Neural cell (in vitro differentiated cells): ENCODE results near the gene ACTN1. TPM values are rescaled to one million over a fixed set of nuclear protein-coding genes. Genes with fewer than 3 reads are reported as not detected.

Experiments used
- H2AFZ ChIP-seq: fragments of 200-600, 300-800 bp; sonication (generic), shearing (Covaris generic); 2 replicates; pipeline ENCODE4 v1.6.0; 2014; ENCODE audit warnings: low read depth, mild to moderate bottlenecking, antibody characterized with exemption, low read length, moderate library complexity
- H3F3A ChIP-seq: fragments of 200-600 bp; shearing (Covaris generic); 2 replicates; pipeline ENCODE4 v1.6.1; 2016; ENCODE audit warnings: mild to moderate bottlenecking, moderate library complexity, mixed read lengths, antibody characterized with exemption, low read length; ENCODE audit not compliant: insufficient read depth, poor library complexity, severe bottlenecking
- H3K27ac ChIP-seq: fragments of 200-600, 300-800 bp; sonication (generic), shearing (Covaris generic); 2 replicates; pipeline ENCODE4 v1.5.1; 2014; ENCODE audit warnings: mild to moderate bottlenecking, low read length, moderate library complexity
- H3K27me3 ChIP-seq: fragments of 300-800, 200-600 bp; sonication (generic), shearing (Covaris generic); 2 replicates; pipeline ENCODE4 v1.6.0; 2014; ENCODE audit warnings: mild to moderate bottlenecking, low read depth, low read length, moderate library complexity; ENCODE audit not compliant: insufficient read depth
- H3K36me3 ChIP-seq: fragments of 300-800, 200-600 bp; sonication (generic), shearing (Covaris generic); 2 replicates; pipeline ENCODE4 v1.5.1; 2014; ENCODE audit warnings: mild to moderate bottlenecking, antibody characterized with exemption, low read length, moderate library complexity; ENCODE audit not compliant: insufficient read depth
- H3K4me2 ChIP-seq: fragments of 300-800, 200-600 bp; sonication (generic), shearing (Covaris generic); 2 replicates; pipeline ENCODE4 v1.6.0; 2014; ENCODE audit warnings: mild to moderate bottlenecking, low read length
- H3K4me3 ChIP-seq: fragments of 300-800, 200-600 bp; sonication (generic), shearing (Covaris generic); 2 replicates; pipeline ENCODE4 v1.5.1; 2014; ENCODE audit warnings: mild to moderate bottlenecking, low read length, moderate library complexity
- H3K79me2 ChIP-seq: fragments of 200-600 bp; shearing (Covaris generic); replicated peaks from 2 replicates; pipeline ENCODE4 v1.6.0; 2014; ENCODE audit warnings: mild to moderate bottlenecking, low read length, moderate library complexity; ENCODE audit not compliant: insufficient read depth
- H3K9ac ChIP-seq: fragments of 300-800, 200-600 bp; sonication (generic), shearing (Covaris generic); 2 replicates; pipeline ENCODE4 v1.6.1; 2016; ENCODE audit warnings: mild to moderate bottlenecking, low read length, mixed read lengths
- H3K9me2 ChIP-seq: fragments of 200-600 bp; shearing (Covaris generic); 2 replicates; pipeline ENCODE4 v1.6.1; 2016; ENCODE audit warnings: mild to moderate bottlenecking, low read length, mixed read lengths; ENCODE audit not compliant: insufficient read depth
- H3K9me3 ChIP-seq: fragments of 200-600, 300-800 bp; sonication (generic), shearing (Covaris generic); 2 replicates; pipeline ENCODE4 v1.6.1; 2016; ENCODE audit warnings: mild to moderate bottlenecking, mixed run types, low read length, moderate library complexity, mixed read lengths
- H4K20me1 ChIP-seq: fragments of 200-600 bp; shearing (Covaris generic); 2 replicates; pipeline ENCODE4 v1.6.1; 2016; ENCODE audit warnings: mild to moderate bottlenecking, mixed run types; ENCODE audit not compliant: insufficient read depth
- EP300 ChIP-seq: fragments of 450-650 bp; conservative IDR thresholded peaks from 2 replicates; pipeline ENCODE4 v1.6.1; 2014; ENCODE audit warnings: antibody characterized with exemption, mild to moderate bottlenecking, moderate library complexity; ENCODE audit not compliant: poor library complexity, severe bottlenecking
- EZH2 ChIP-seq: fragments of 200-600, 300-800 bp; shearing (Covaris generic), sonication (generic); IDR thresholded peaks from 2 replicates; pipeline ENCODE4 v1.6.1; 2014; ENCODE audit warnings: antibody characterized with exemption, low read length, borderline replicate concordance, mild to moderate bottlenecking; ENCODE audit not compliant: insufficient read depth, poor library complexity, severe bottlenecking
- MXI1 ChIP-seq: fragments of 450-650 bp; conservative IDR thresholded peaks from 2 replicates; pipeline ENCODE4 v1.6.1; 2014; ENCODE audit warnings: antibody characterized with exemption, mild to moderate bottlenecking; ENCODE audit not compliant: poor library complexity, severe bottlenecking
- POLR2AphosphoS5 ChIP-seq: IDR thresholded peaks from 2 replicates; pipeline ENCODE4 v1.6.1; 2012
- RAD21 ChIP-seq: fragments of 450-650 bp; conservative IDR thresholded peaks from 2 replicates; pipeline ENCODE4 v1.6.1; 2014; ENCODE audit warnings: antibody characterized with exemption, mild to moderate bottlenecking, moderate library complexity
- SMC3 ChIP-seq: fragments of 450-650 bp; conservative IDR thresholded peaks from 2 replicates; pipeline ENCODE4 v1.6.1; 2014; ENCODE audit warnings: antibody characterized with exemption, mild to moderate bottlenecking, moderate library complexity; ENCODE audit not compliant: poor library complexity
- TAF1 ChIP-seq: IDR thresholded peaks from 2 replicates; pipeline ENCODE4 v1.6.1; 2012; ENCODE audit warnings: low read depth
- polyA plus RNA-seq: library from polyadenylated mRNA; depleted of rRNA; stranded (reverse); fragments of >200 nt; gene quantifications from 2 replicates; pipeline ENCODE4 v1.2.3, GENCODE V29; 2014
- TF ChIP-seq, protein P1 (sequence below): fragments of 450-650 bp; IDR thresholded peaks from 2 replicates; pipeline ENCODE4 v1.5.1; 2014; ENCODE audit warnings: antibody characterized with exemption, mild to moderate bottlenecking, moderate library complexity; ENCODE audit not compliant: poor library complexity, severe bottlenecking
- TF ChIP-seq, protein P2 (sequence below): IDR thresholded peaks from 2 replicates; pipeline ENCODE4 v1.6.1; 2012; ENCODE audit warnings: borderline replicate concordance

Gene ACTN1
- polyA plus RNA-seq, 1 donor from 2014 or later, result 10.8 TPM

DNA sequence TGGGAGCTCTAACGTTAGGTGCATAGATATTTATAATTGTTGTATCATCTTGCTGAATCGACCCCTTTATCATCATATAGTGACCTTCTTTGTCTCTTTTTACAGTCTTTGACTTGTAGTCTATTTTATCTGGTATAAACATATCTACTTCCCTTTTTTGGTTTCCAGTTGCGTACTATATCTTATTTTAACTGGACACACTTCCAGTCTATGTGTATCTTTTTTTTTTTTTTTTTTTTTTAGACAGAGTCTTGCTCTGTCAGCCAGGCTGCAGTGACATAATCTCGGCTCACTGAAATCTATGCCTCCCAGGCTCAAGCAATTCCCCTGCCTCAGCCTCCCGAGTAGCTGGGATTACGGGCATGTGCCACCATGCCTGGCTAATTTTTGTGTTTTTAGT, 144.3 kb downstream of the ACTN1 start:
- Histone ChIP-seq H3K27ac (no peak overlapping the region), H3K36me3 (no peaks in the 10 kb centered on the region), H3K4me3 (no peak overlapping the region), H3K9me3 (no peaks in the 10 kb centered on the region), H2AFZ (no peak overlapping the region), H3F3A (no peaks in the 10 kb centered on the region), H4K20me1 (no peaks in the 10 kb centered on the region), H3K4me2 (no peak overlapping the region), H3K79me2 (no peaks in the 10 kb centered on the region), H3K9ac (no peak overlapping the region), H3K9me2 (no peaks in the 10 kb centered on the region), H3K27me3 (no peaks in the 10 kb centered on the region)
- TF ChIP-seq TAF1 (no peak), EZH2 (no peak), RAD21 (no peak), MXI1 (no peak), POLR2AphosphoS5 (no peak), EP300 (no peak), SMC3 (no peak)
- TF ChIP-seq, protein P1, sequence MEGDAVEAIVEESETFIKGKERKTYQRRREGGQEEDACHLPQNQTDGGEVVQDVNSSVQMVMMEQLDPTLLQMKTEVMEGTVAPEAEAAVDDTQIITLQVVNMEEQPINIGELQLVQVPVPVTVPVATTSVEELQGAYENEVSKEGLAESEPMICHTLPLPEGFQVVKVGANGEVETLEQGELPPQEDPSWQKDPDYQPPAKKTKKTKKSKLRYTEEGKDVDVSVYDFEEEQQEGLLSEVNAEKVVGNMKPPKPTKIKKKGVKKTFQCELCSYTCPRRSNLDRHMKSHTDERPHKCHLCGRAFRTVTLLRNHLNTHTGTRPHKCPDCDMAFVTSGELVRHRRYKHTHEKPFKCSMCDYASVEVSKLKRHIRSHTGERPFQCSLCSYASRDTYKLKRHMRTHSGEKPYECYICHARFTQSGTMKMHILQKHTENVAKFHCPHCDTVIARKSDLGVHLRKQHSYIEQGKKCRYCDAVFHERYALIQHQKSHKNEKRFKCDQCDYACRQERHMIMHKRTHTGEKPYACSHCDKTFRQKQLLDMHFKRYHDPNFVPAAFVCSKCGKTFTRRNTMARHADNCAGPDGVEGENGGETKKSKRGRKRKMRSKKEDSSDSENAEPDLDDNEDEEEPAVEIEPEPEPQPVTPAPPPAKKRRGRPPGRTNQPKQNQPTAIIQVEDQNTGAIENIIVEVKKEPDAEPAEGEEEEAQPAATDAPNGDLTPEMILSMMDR, result no peak
- TF ChIP-seq, protein P2, sequence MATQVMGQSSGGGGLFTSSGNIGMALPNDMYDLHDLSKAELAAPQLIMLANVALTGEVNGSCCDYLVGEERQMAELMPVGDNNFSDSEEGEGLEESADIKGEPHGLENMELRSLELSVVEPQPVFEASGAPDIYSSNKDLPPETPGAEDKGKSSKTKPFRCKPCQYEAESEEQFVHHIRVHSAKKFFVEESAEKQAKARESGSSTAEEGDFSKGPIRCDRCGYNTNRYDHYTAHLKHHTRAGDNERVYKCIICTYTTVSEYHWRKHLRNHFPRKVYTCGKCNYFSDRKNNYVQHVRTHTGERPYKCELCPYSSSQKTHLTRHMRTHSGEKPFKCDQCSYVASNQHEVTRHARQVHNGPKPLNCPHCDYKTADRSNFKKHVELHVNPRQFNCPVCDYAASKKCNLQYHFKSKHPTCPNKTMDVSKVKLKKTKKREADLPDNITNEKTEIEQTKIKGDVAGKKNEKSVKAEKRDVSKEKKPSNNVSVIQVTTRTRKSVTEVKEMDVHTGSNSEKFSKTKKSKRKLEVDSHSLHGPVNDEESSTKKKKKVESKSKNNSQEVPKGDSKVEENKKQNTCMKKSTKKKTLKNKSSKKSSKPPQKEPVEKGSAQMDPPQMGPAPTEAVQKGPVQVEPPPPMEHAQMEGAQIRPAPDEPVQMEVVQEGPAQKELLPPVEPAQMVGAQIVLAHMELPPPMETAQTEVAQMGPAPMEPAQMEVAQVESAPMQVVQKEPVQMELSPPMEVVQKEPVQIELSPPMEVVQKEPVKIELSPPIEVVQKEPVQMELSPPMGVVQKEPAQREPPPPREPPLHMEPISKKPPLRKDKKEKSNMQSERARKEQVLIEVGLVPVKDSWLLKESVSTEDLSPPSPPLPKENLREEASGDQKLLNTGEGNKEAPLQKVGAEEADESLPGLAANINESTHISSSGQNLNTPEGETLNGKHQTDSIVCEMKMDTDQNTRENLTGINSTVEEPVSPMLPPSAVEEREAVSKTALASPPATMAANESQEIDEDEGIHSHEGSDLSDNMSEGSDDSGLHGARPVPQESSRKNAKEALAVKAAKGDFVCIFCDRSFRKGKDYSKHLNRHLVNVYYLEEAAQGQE, result no peak

DNA sequence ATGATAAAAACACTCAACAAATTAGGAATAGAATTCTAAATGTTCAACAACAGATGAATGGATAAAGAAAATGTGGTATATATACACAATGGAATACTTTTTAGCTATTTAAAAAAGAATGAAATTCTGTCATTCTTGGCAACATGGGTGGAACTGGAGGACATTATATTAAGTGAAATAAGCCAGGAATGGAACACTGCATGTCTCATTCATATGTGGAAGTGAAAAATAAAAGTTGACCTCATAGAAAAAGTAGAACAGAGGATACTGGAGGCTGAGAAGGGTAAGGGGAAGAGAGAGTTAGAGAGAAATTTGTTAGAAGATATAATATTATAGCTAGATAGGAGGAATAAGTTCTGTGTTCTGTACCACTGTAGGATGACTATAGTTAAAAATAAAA, 150.4 kb downstream of the ACTN1 start:
- H3K9me2 ChIP-seq, result no peaks in the 10 kb centered on the region
- TF ChIP-seq, protein P2, result no peak
- TF ChIP-seq SMC3 (no peak), RAD21 (no peak), TAF1 (no peak), EZH2 (no peak), EP300 (no peak), MXI1 (no peak), POLR2AphosphoS5 (no peak)
- TF ChIP-seq, protein P1, result no peak

More for the DNA sequence above, 150.4 kb downstream of the ACTN1 start:
- no peaks in the 10 kb centered on the region for H4K20me1 ChIP-seq
- no peaks in the 10 kb centered on the region for H3K9me3 ChIP-seq
- H3F3A ChIP-seq, result no peaks in the 10 kb centered on the region
- no peak overlapping the region for H3K4me2 ChIP-seq
- no peak overlapping the region for H2AFZ ChIP-seq
- no peak overlapping the region for H3K9ac ChIP-seq
- H3K27ac ChIP-seq, result no peak overlapping the region
- no peaks in the 10 kb centered on the region for H3K79me2 ChIP-seq
- no peaks in the 10 kb centered on the region for H3K36me3 ChIP-seq
- no peaks in the 10 kb centered on the region for H3K27me3 ChIP-seq
- H3K4me3 ChIP-seq, result no peak overlapping the region
